Measurements from ENCODE around the gene PARP6. TPM values are rescaled to one million over a fixed set of nuclear protein-coding genes. Genes with fewer than 3 reads are reported as not detected.

Gene PARP6
- total and polyA plus RNA-seq, 9 donors: 44.5 to 97.4 (median 70.0) TPM

DNA sequence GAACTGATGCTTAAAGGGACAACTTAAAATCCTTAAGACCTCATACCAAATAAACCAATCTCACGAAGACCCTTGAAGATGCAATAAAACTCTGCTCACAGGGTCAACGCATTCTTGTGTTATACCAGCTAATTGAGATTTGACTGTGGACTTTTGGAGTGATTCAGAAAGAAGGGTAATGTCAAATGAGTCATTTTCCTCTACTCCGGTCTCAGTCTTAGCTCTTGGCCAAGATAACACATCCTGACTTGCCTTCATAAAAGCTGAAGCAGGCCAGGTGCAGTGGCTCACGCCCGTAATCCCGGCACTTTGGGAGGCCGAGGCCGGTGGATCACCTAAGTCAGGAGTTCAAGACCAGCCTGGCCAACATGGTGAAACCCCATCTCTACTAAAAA lies 45.2 kb downstream of the PARP6 start:
- Histone ChIP-seq H3K27ac (no peak overlapping the region), H3K9me3 (no peaks in the 10 kb centered on the region), H3K27me3 (no peaks in the 10 kb centered on the region), H3K4me1 (ENCODE audit: insufficient read depth) (peaks cover 23% of the 10 kb centered on the region), H3K36me3 (no peaks in the 10 kb centered on the region), H3K4me3 (no peak overlapping the region)
- intact Hi-C loops (cut with DNase I): no loop called here
- 38 to 59% (median 54%) methylated on average over 8 of the region's 8 CpGs for WGBS, 3 donors
- TF ChIP-seq, protein P1, sequence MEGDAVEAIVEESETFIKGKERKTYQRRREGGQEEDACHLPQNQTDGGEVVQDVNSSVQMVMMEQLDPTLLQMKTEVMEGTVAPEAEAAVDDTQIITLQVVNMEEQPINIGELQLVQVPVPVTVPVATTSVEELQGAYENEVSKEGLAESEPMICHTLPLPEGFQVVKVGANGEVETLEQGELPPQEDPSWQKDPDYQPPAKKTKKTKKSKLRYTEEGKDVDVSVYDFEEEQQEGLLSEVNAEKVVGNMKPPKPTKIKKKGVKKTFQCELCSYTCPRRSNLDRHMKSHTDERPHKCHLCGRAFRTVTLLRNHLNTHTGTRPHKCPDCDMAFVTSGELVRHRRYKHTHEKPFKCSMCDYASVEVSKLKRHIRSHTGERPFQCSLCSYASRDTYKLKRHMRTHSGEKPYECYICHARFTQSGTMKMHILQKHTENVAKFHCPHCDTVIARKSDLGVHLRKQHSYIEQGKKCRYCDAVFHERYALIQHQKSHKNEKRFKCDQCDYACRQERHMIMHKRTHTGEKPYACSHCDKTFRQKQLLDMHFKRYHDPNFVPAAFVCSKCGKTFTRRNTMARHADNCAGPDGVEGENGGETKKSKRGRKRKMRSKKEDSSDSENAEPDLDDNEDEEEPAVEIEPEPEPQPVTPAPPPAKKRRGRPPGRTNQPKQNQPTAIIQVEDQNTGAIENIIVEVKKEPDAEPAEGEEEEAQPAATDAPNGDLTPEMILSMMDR (IDR thresholded peaks at IDR 0.05): no peak
- no peak for TF ChIP-seq EP300 (IDR thresholded peaks at IDR 0.05)
- TF ChIP-seq POLR2A (IDR thresholded peaks at IDR 0.05): no peak
- DNase-seq: no peak

GRCh38 chr15:72223278-72223677 lies 49.1 kb downstream of the PARP6 start:
- TF ChIP-seq, protein P1 (IDR thresholded peaks at IDR 0.05): no peak
- no peak for TF ChIP-seq EP300 (IDR thresholded peaks at IDR 0.05)
- no peak for TF ChIP-seq POLR2A (IDR thresholded peaks at IDR 0.05)
- Histone ChIP-seq H3K9me3 (no peaks in the 10 kb centered on the region), H3K27ac (no peak overlapping the region), H3K4me3 (no peak overlapping the region), H3K27me3 (no peaks in the 10 kb centered on the region), H3K4me1 (ENCODE audit: insufficient read depth) (peaks cover 13% of the 10 kb centered on the region), H3K36me3 (no peaks in the 10 kb centered on the region)
- intact Hi-C loops (cut with DNase I): no loop called here
- no peak for DNase-seq
- WGBS, 3 donors: 91 to 94% (median 92%) methylated on average over 10 of the region's 10 CpGs

GRCh38 chr15:72222393-72222792 lies 50.0 kb downstream of the PARP6 start:
- Histone ChIP-seq H3K4me3 (no peak overlapping the region), H3K9me3 (no peaks in the 10 kb centered on the region), H3K4me1 (ENCODE audit: insufficient read depth) (peaks cover 10% of the 10 kb centered on the region), H3K36me3 (no peaks in the 10 kb centered on the region), H3K27me3 (no peaks in the 10 kb centered on the region), H3K27ac (no peak overlapping the region)
- WGBS, 3 donors: 86 to 93% (median 89%) methylated on average over 4 of the region's 4 CpGs
- intact Hi-C loops (cut with DNase I): no loop called here
- no peak for DNase-seq
- TF ChIP-seq, protein P1 (IDR thresholded peaks at IDR 0.05): no peak
- TF ChIP-seq EP300 (IDR thresholded peaks at IDR 0.05): no peak
- no peak for TF ChIP-seq POLR2A (IDR thresholded peaks at IDR 0.05)

- H3K36me3 ChIP-seq: no peaks in the 10 kb centered on the region
- 80 to 100% (median 86%) methylated on average over 1 of the region's 1 CpG for WGBS, 3 donors
- no peak overlapping the region for H3K4me3 ChIP-seq
- no peaks in the 10 kb centered on the region for H3K9me3 ChIP-seq
- H3K4me1 ChIP-seq (ENCODE audit: insufficient read depth): peaks cover 2% of the 10 kb centered on the region
- no peaks in the 10 kb centered on the region for H3K27me3 ChIP-seq
- H3K27ac ChIP-seq: no peak overlapping the region
- DNase-seq: no peak
- intact Hi-C loops (cut with DNase I): no loop called here
- TF ChIP-seq, protein P1 (IDR thresholded peaks at IDR 0.05): no peak
- TF ChIP-seq EP300 (IDR thresholded peaks at IDR 0.05) (no peak), POLR2A (IDR thresholded peaks at IDR 0.05) (no peak)
Measured at GRCh38 chr15:72220687-72221086, 51.7 kb downstream of the PARP6 start.

Measured in ovary (tissue), 9 donors.